ENCODE measurements around the gene ARHGAP19. TPM values are rescaled to one million over a fixed set of nuclear protein-coding genes. Genes with fewer than 3 reads are reported as not detected.

Gene ARHGAP19
- total and polyA plus RNA-seq, 9 of the 15 experiments (the other 6 are each of a cell fraction or from before 2014, with no cell fraction given), result 14.8 to 49.5 (median 26.8) TPM

- no peak for TF ChIP-seq ZNF75A (CRISPR knock-in tag; IDR thresholded peaks at IDR 0.05)
- TF ChIP-seq STAG1 (CRISPR knock-in tag; IDR thresholded peaks at IDR 0.05; ENCODE audit: borderline replicate concordance), result no peak
- TF ChIP-seq ZNF263 (CRISPR knock-in tag; IDR thresholded peaks at IDR 0.05; ENCODE audit: borderline replicate concordance), result no peak
- no peak for TF ChIP-seq SMAD3 (CRISPR knock-in tag; conservative IDR thresholded peaks at IDR 0.05)
These were observed 79.0 kb downstream of the ARHGAP19 start (continued) for GRCh38 chr10:97213431-97213830.

GRCh38 chr10:97211229-97211628 is 81.2 kb downstream of the ARHGAP19 start:
- no peaks in the 10 kb centered on the region for H3K36me3 ChIP-seq (ENCODE audit: control insufficient read depth, insufficient read depth, low read length)
- CTCF ChIA-PET (ENCODE audit: low intra/inter-chr PET ratio), result interaction anchor here (1.2 to 1.6 kb wide), 2 partner anchors 129 to 139 kb away, joined by 4 to 9 read pairs; no protein-coding TSS in a partner anchor
- intact Hi-C loops (cut with micrococcal nuclease) (no loop called here), in situ Hi-C loops (cut with MboI) (no loop called here)
- H3K4me1 ChIP-seq (replicated peaks in 1 of 2; ENCODE audit: control insufficient read depth in 2 of 2, insufficient read depth in 2 of 2, low read length in 2 of 2), result peaks cover 0 to 8% of the 10 kb centered on the region in 2 experiments; a peak in 2 of 5 replicates
- no peak overlapping the region for H3K4me3 ChIP-seq
- no peak for ATAC-seq
- H3K27me3 ChIP-seq (ENCODE audit: control insufficient read depth in 2 of 2, insufficient read depth in 2 of 2, low read length in 2 of 2), result peaks cover 0 to 19% of the 10 kb centered on the region in 2 experiments; a peak in 2 of 5 replicates
- H4K20me1 ChIP-seq (replicated peaks; ENCODE audit: control insufficient read depth, insufficient read depth, low read length), result no peaks in the 10 kb centered on the region
- H3K9me1 ChIP-seq (ENCODE audit: control insufficient read depth, insufficient read depth, low read length), result no peaks in the 10 kb centered on the region
- no peak for FAIRE-seq
- no peak for DNase-seq (ENCODE audit: extremely low read depth in 1 of 4, low spot score in 3 of 4)
- H3K9ac ChIP-seq (ENCODE audit: insufficient read depth in 1 of 2, low read depth in 2 of 2, low read length in 2 of 2), result no peak overlapping the region
- no peak for TF ChIP-seq HOMEZ (CRISPR knock-in tag; IDR thresholded peaks at IDR 0.05)
- TF ChIP-seq SMARCA4 (IDR thresholded peaks at IDR 0.05), result no peak
- no peak for TF ChIP-seq TAF1 (IDR thresholded peaks at IDR 0.05; ENCODE audit: control insufficient read depth, extremely low read depth, insufficient read depth, low read length, severe bottlenecking)
- no peak for TF ChIP-seq ZNF274 (IDR thresholded peaks at IDR 0.05; ENCODE audit: borderline replicate concordance, low read depth, low read length)
- no peak for TF ChIP-seq FIP1L1 (IDR thresholded peaks at IDR 0.05; ENCODE audit: low read depth, low read length, poor library complexity, severe bottlenecking)
- TF ChIP-seq CREB3L1 (IDR thresholded peaks at IDR 0.05; ENCODE audit: borderline replicate concordance, low read depth), result no peak
- TF ChIP-seq NCOA1 (IDR thresholded peaks at IDR 0.05; ENCODE audit: low read depth), result no peak
- TF ChIP-seq ZKSCAN8 (CRISPR knock-in tag; IDR thresholded peaks at IDR 0.05), result no peak
- WGBS (ENCODE audit: insufficient coverage, low coverage, missing lambda C conversion rate), result 4% methylated on average over 8 of the region's 9 CpGs
- H3K4me2 ChIP-seq (ENCODE audit: insufficient read depth, low read length), result no peak overlapping the region
- no TSS peak for BruUV-seq (replicated peaks)
- POLR2A ChIA-PET, result interaction anchor here (0.6 to 1.2 kb wide), 2 partner anchors 12 to 591 kb away, joined by 3 to 5 read pairs; no protein-coding TSS in a partner anchor
- H2AFZ ChIP-seq (ENCODE audit: low read depth, low read length), result no peak overlapping the region
- H3K27ac ChIP-seq (ENCODE audit: extremely low read depth, low read depth, low read length), result no peak overlapping the region
- H3K79me2 ChIP-seq (ENCODE audit: control insufficient read depth, insufficient read depth, low read length), result no peaks in the 10 kb centered on the region
- H3K9me3 ChIP-seq (replicated peaks; ENCODE audit: control insufficient read depth, insufficient read depth, low read depth, low read length), result no peaks in the 10 kb centered on the region

All from K562 (cell line).